HEK293 (cell line): ENCODE results near the gene SPDYE16.
"Not testable (repeated sequence)": the region's sequence is repeated elsewhere in the genome, so short reads cannot be mapped to it uniquely, and the experiment has no call there.

Experiments used
- CTCF ChIP-seq: fragments of 450-650 bp; formaldehyde crosslinking; IDR thresholded peaks from 2 replicates; pipeline ENCODE4 v1.5.1; 2016; ENCODE audit warnings: missing biosample characterization, missing genetic modification characterization
- PRDM1 ChIP-seq: fragments of 450-650 bp; formaldehyde crosslinking; IDR thresholded peaks from 2 replicates; pipeline ENCODE4; 2016; ENCODE audit warnings: missing biosample characterization, missing genetic modification characterization
- ZNF140 ChIP-seq: fragments of 450-650 bp; formaldehyde crosslinking; IDR thresholded peaks from 2 replicates; pipeline ENCODE4 v1.5.1; 2016; ENCODE audit warnings: missing biosample characterization, missing genetic modification characterization
- ZNF174 ChIP-seq: fragments of 450-650 bp; formaldehyde crosslinking; IDR thresholded peaks from 2 replicates; pipeline ENCODE4 v1.5.0; 2017; ENCODE audit warnings: missing biosample characterization, mild to moderate bottlenecking, missing genetic modification characterization
- ZNF221 ChIP-seq: fragments of 450-650 bp; formaldehyde crosslinking; IDR thresholded peaks from 2 replicates; pipeline ENCODE4 v1.5.1; 2017; ENCODE audit warnings: missing biosample characterization, missing genetic modification characterization, borderline replicate concordance
- ZNF350 ChIP-seq: fragments of 450-650 bp; formaldehyde crosslinking; IDR thresholded peaks from 2 replicates; pipeline ENCODE4 v1.5.0; 2017; ENCODE audit warnings: missing biosample characterization, mild to moderate bottlenecking, missing genetic modification characterization
- ZNF404 ChIP-seq: fragments of 450-650 bp; formaldehyde crosslinking; IDR thresholded peaks from 2 replicates; pipeline ENCODE4 v1.5.1; 2017; ENCODE audit warnings: missing biosample characterization, missing genetic modification characterization

GRCh38 chr7:76586585-76587315 lies 43.7 kb upstream of the SPDYE16 start:
- TF ChIP-seq ZNF140; ZNF350; PRDM1 (tag by site-specific recombination); CTCF (tag by site-specific recombination); ZNF404; ZNF221 (tag by site-specific recombination); ZNF174 (tag by site-specific recombination): not testable (repeated sequence)
